NOMO-1 treated with DMSO at 0.1 percent for 48 hours (cell line): ENCODE results near the gene APOBEC3F.
"Not testable (repeated sequence)": the region's sequence is repeated elsewhere in the genome, so short reads cannot be mapped to it uniquely, and the experiment has no call there.

Source experiments
- DNase-seq: peaks from one replicate; lab custom pipeline; 2025; ENCODE audit not compliant: unreplicated experiment; lab: John Stamatoyannopoulos, UW

Gene APOBEC3F

DNA sequence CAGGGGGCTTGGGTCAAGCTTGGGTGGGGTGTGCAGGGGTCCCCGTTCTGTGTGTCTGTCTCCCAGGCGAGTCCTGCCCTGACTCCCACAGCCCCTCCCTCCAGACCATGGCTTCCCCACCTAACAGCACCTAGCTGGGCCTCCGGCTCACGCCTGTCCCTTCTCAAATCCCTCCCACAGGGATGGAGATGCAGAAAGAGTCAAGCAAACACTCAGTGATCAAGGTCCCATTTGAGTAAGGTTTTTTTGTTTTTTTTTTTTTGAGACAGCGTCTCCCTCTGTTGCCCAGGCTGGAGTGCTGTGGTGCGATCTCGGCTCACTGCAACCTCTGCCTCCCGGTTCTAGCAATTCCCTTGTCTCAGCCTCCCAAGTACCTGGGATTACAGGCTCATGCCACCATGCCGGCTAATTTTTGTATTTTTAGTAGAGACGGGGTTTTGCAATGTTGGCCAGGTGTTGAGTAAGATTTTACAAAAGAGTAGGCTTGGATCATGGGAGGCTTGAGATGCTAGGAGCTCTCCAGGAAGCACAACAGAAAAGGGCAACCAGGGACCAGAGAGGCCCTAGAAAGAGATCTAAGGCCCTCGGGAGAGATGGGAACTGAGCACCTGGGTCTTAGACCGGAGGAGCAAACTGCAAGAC lies 14.0 kb upstream of the APOBEC3F start:
- no peak for DNase-seq

DNA sequence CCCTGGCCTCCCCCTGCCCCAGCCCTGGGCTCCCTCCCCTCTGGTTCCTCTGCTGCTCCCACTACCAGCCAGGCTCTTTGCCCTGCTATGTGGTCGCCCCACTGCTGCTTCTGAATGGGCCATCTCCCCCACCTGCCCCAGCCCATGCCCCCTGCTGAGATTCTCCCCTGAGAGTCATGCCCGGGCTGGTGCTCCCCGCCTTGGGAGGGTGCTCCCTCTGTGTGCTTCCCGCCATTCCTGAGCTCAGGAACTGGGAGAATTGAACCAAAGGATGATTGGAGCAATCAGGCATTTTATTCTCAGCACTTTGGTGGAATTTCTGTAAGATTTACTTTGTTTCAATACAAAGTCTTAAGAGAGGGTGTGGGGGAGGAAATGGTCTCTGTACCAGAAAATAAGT lies 12.9 kb upstream of the APOBEC3F start:
- DNase-seq = no peak

DNA sequence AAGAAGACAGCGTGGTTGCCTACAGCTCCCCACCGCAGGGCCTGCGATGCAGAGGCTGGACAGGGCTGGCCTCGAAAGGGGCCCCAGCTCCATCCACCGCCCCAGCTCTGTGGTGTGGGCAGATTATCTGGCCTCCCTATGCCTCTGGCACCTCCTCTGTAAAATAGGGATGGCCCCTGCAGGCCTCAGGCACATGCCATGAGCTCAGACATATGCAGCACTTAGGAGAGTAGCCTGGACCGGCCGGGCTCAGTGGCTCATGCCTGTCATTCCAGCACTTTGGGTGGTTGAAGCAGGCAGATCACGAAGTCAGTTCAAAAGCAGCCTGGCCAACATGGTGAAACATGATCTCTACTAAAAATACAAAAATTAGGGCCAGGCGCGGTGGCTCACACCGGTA lies 12.4 kb upstream of the APOBEC3F start:
- no peak for DNase-seq

DNA sequence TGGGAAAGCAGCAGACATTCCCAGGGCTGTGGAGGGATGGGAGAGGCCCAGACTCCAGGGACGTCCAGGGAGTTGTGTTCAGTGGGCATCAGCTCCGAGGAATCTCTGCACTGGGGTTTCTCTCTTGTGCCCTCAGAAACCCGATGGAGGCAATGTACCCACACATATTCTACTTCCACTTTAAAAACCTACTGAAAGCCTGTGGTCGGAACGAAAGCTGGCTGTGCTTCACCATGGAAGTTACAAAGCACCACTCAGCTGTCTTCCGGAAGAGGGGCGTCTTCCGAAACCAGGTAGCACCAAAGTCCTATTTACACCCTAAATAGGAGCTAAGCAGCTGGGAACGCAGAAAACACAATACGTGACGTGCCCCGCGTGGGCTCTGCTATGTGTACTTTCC lies 11.4 kb upstream of the APOBEC3F start:
- DNase-seq = no peak

DNA sequence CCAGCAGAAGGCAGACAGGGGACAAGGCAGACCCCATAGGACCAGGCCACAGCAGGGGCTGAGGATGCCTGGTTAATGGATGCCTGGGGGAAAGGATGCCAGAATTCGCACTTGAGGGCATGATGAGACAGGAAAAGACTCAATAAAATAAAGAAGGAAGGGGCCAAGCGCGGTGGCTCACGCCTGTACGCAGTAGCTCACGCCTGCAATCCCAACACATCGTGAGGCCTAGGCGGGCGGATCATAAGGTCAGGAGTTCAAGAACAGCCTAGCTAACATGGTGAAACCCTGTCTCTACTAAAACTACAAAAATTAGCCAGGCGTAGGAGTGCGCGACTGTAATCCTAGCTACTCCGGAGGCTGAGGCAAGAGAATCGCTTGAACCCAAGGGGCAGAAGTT lies 10.0 kb upstream of the APOBEC3F start:
- DNase-seq = no peak

DNA sequence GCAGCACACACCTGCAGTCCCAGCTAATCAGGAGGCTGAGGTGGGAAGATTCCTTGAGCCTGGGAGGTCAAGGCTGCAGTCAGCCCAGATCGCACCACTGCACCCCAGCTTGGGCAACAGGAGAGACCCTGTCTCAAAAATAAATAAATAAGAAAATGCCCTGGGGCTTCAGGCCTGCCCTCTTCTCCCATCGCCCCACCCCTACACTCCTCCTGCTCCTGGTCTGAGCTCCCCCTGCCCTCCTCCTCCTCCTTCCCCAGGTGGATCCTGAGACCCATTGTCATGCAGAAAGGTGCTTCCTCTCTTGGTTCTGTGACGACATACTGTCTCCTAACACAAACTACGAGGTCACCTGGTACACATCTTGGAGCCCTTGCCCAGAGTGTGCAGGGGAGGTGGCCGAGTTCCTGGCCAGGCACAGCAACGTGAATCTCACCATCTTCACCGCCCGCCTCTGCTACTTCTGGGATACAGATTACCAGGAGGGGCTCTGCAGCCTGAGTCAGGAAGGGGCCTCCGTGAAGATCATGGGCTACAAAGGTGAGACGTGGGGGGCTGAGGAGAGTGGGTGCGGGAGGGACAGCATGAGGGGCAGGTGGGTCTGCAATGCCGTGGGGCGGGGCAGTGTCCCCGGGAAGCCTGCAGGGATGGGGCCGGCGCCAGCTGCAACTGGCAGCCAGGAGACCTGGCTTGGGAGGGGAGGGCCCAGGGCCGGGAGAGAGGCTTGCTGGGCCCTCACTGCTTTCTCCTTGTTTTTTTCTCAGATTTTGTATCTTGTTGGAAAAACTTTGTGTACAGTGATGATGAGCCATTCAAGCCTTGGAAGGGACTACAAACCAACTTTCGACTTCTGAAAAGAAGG lies 9.0 kb upstream of the APOBEC3F start:
- not testable (repeated sequence) for DNase-seq

DNA sequence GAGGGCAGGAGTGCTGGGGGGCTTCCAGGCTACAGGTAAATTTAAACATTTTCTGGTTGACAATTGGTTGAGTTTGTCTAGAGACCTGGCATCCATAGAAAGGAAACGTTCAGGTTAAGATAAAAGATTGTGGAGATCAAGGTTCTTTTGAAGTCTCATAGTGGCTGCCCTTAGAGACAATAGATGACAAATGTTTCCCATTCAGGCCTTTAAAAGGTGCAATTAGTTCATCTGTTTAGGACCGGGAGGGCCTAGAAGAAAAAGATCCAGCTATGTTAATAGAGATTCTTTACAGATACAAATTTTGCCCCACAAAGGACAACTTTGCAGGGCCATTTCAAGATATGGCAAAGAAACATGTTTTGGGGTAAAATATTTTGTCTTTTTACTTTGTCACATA lies 3.6 kb upstream of the APOBEC3F start:
- DNase-seq = not testable (repeated sequence)

DNA sequence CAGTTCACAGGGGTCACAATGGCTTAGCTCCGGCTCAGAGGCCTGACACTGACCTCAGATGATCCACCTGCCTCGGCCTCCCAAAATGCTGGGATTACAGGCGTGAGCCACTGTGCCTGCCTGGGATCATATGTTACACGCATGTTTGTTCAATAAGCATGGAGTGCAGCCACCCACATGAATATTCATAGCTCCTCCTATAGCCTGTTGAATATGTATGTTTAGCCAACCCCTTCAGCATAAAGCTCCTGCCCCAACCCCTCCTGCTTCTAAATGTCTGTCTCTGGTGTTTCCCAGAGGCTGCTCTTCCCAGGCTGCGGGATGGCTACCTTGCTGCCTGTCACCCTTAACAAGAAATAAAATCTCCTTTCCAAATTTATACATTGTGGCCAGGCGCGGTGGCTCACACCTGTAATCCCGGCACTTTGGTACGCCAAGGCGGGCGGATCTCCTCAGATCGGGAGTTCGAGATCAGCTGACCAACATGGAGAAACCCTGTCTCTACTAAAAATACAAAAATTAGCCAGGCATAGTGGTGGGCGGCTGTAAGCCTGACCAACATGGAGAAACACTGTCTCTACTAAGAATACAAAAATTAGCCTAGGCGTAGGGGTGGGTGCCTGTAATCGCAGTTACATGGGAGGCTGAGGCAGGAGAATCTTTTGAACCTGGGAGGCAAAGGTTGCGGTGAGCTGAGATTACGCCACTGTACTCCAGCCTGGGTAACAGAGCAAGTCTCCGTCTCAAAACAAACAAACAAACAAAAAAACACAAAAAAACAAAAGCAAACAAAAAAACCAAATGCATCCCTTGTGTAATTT lies 1.1 kb upstream of the APOBEC3F start:
- DNase-seq = no peak

DNA sequence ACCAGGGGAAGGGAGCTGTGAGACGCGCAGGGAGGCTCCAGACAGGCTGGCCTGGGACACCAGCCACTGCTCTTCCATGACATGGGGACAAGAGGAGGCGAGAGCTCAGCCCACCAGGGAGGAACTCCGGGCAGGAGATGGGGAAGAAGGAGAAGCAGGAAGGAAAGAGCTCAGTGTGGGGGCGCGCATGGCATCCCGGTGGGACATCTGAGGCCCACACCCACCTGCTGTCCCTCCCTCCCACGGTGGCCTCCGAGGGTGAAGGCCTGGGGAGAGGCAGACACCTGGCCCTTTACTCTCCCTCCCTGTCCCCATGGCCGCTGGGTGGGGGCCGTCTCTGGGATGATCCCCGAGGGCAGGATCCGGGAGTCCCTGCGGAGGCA lies 518 bp upstream of the APOBEC3F start:
- not testable (repeated sequence) for DNase-seq

DNA sequence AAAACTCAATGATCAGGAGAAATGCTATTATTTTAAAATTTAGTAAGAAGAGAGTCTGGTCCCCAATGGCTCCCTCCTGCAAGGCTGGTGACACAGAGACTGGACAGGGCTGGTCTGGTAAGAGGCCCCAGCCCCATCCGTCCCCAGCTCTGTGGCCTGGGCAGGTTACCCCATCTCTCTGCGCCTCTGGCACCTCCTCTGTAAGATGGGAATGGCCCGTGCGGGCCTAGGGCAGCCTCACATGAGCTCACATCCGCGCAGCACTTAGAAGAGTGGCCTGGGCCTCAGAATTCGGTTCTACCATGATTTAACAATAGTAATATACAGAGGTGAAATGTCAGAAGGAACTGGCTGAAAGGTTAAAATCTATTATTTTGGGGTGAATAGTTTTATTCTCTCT lies 1.2 kb downstream of the APOBEC3F start:
- DNase-seq = no peak

DNA sequence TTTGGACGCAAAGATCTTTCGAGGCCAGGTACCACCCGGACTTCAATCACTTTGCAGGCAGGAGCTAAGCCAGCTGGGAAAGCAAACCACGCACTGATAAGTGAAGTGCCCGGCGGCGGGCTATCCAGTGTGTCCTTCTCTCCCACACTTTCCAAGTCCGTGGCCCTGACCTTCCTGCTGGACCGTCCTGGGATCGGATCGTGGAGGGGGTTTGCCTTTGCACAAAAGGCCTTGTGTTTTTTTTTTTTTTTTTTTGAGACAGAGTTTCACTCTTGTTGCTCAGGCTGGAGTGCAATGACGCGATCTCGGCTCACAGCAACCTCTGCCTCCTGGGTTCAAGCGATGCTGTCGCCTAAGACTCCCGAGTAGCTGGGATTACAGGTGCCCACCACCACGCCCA lies 2.4 kb downstream of the APOBEC3F start:
- DNase-seq = not testable (repeated sequence)

DNA sequence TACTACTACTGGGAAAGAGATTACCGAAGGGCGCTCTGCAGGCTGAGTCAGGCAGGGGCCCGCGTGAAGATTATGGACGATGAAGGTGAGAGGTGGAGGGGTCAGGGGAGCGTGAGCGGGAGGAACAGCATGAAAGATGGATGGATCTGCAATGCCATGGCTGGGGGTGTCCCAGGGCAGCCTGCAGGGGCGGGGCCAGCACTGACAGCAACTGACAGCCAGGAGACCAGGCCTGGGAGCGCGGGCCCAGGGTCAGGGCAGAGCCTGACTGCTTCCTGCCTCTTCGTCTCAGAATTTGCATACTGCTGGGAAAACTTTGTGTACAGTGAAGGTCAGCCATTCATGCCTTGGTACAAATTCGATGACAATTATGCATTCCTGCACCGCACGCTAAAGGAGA lies 4.5 kb downstream of the APOBEC3F start:
- DNase-seq = not testable (repeated sequence)

DNA sequence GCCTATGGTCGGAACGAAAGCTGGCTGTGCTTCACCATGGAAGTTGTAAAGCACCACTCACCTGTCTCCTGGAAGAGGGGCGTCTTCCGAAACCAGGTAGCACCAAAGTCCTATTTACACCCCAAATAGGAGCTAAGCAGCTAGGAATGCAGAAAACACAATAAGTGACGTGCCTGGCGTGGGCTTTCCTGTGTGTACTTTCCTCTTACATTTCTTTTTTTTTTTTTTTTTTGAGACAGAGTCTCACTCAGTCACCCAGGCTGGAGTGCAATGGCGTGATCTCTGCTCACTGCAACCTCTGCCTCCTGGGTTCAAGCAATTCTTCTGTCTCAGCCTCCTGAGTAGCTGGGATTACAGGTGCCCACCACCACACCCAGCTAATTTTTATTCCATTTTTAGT lies 8.8 kb downstream of the APOBEC3F start:
- DNase-seq = not testable (repeated sequence)

DNA sequence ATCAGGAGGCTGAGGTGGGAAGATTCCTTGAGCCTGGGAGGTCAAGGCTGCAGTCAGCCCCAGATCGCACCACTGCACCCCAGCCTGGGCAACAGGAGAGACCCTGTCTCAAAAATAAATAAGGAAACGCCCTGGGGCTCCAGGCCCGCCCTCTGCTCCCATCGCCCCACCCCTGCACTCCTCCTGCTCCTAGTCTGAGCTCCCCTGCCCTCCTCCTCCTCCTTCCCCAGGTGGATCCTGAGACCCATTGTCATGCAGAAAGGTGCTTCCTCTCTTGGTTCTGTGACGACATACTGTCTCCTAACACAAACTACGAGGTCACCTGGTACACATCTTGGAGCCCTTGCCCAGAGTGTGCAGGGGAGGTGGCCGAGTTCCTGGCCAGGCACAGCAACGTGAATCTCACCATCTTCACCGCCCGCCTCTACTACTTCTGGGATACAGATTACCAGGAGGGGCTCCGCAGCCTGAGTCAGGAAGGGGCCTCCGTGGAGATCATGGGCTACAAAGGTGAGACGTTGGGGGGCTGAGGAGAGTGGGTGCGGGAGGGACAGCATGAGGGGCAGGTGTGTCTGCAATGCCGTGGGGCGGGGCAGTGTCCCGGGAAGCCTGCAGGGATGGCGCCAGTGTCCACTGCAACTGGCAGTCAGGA lies 11.3 kb downstream of the APOBEC3F start:
- DNase-seq = not testable (repeated sequence)

DNA sequence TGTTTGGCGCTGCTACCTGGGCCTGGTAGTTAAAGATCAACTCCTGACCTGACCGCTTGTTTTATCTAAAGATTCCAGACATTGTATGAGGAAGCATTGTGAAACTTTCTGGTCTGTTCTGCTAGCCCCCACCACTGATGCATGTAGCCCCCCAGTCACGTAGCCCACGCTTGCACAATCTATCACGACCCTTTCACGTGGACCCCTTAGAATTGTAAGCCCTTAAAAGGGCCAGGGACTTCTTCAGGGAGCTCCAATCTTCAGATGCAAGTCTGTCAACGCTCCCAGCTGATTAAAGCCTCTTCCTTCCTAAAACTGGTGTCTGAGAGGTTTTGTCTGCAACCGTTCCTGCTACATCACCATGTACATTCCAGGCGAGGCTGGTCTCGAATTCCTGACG lies 15.0 kb downstream of the APOBEC3F start:
- DNase-seq = no peak

DNA sequence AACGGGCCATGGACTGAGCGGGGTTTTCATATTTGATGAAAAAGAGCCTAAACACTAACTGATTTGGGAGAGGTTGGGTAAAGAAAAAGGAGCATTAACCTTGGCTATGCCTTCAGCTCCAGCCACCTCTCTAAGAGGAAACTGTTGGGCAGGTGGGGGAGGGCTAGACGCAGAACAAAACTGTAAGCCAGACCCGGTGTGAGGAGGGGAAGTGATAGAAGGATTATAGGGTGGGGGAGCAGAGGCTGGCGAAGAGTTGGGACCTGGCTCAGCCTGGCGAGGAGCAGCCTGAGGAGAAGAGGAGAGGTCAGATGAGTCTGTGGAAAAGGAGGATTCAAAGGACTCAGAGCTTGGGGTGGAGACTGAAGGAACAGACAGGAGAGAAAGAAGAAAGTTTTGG lies 20.6 kb downstream of the APOBEC3F start:
- peak; percentile 34 for DNase-seq

DNA sequence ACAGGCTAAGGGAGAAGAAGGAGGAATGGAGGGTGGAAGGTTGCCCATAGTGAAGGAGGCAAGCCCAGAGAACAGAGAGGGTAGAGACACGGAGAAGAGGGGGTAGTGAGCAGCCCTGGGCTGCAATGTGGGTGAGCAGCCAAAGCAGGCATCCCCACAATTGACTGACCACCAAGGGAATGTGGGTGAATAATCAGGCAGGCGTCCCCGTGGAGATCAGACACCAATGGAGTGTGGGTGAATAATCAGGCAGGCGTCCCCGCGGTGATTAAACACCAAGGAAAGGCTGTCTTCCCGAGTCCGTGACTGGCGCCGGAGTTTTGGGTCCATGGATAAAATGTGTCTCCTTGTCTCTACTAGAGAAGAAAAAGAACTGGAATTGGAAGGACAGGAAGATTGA lies 21.3 kb downstream of the APOBEC3F start:
- DNase-seq = not testable (repeated sequence)

DNA sequence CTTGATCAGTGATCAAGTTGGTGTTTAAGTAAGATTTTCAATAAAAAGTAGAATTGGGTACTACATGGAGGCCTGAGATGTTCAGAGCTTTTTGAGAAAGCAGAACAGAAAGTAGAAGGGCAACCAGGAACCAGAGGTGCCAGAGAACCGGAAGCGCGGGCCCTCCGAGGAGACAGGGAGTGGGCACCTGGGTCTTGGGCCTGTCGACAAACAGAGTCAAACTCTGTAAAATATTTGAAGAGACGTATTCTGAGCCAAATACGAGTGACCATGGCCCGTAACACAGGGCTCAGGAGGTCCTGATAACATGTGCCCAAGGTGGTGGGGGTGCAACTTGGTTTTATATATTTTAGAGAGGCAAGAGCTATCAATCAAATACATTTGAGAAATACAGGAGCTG lies 23.2 kb downstream of the APOBEC3F start:
- DNase-seq = peak; percentile 33

DNA sequence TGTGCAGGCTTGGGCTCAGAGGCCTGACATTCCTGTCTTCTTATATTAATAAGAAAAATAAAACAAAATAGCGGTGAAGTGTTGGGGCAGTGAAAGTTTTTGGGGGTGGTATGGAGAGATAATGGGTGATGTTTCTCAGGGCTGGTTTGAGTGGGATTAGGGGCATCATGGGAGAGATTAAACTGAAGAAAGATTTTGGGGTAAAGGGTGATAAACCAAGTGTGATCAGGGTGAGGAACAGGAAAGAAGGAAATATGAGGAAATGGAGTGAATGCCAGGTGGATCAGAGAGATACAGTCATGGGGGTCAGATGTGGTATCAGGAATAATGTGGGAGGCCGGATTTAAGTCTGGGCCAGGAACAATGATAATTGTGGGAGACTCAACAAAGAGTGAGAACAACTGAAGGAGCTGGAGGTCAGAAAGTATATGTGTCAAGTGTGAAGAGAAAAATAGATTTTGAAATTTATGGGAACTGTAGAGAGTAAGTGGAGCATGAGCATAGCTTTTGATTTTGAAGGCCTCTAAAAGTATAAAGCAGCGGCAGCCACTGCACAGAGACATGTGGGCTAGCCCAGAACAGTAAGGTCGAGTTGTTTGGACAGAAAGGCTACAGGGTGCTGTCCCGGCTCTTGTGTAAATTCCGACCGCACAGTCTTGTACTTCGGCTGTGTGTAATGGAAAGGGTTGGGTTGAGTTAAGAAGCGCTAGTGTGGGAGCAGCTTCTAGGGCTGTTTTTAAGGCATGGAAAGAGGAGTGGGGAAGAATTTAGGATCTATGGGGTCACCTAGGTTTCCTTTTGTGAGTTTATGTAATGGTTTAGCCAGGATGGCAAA lies 26.0 kb downstream of the APOBEC3F start:
- DNase-seq = not testable (repeated sequence)

DNA sequence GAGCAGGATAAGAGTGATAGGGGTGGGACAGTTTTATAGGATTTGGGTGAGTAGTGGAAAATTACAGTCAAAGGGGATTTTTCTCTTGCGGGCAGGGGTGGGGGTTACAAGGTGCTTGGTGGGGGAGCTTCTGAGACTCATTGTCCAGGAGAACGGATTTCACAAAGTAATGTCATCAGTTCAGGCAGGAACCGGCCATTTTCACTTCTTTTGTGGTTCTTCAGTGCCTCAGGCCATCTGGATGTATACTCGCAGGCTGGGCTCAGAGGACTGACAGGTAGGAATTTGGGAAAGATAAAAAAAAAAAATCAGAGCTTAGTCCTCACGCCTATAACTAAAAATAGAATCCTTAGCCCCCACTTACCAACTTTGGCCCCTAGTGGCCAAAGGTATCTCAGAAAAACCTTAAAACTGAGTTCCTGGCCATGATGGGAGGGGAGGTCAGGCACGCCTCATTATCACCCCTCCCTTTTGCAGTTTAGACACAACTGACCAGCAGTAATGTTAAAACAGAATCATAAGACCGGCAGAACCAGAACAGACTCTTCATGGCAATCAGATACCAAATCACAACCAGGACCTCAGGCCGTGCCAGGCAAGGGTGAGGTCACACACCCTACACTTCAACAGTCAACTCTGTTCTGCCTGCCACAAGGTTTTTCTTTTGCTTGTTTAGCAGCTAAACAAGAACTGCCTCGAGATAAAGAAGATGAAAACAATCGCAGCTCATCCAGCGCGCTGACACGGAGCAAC lies 27.5 kb downstream of the APOBEC3F start:
- no peak for DNase-seq
